ENCODE results near the gene REV3L.

Gene REV3L

DNA sequence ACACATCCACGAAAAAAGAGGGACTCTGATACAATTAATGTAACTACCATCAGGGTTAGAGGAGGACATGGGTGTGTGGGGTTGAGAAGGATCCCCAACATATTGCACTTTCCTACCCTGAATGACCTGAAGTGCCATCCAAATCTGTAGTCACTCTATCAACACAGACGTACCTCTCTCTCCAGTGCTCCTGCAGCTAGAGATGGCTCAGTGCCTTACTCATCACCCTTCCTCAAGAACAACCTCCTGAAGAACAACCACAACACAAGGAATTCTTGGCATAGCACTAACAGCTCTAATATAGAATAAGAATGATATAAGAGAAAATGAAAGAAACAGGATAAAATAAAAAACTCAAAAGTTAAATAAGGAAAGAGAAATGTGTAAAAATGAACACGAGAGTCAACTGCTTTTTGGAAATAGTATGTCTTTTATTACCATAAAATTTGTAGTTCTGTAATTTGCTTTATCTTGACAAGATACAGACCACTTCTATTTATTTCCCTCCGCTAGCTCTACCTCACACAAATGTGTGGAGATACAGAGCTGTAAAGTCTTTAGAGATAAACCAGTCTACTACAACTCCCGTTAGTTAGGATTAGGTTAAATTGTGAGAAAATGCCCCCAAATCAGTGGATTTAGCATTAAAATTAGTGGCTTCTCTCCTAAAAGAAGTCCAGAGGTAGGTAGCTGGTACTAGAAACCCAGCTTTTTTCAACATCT, 63.9 kb downstream of the REV3L start:
- DNase-seq (ENCODE audit: low spot score), result no peak

DNA sequence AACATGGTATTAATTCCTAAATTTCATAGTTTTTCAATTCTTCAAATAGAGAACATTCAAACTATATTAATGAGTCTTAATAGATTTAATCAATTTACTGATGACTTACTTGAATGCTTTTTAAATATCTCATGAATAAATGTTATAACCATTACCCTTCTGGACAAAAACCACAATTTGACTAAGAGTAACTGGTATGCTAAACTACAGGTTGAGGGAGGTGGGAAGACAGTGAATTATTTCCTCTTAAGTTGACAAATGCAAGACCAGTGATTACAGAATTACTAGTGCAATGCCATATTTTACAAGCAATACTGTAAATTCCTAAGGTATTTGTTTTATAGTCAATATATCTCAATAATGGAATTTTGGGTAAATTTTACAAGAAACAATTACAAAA, 65.1 kb downstream of the REV3L start:
- no peak for DNase-seq (ENCODE audit: low spot score)

DNA sequence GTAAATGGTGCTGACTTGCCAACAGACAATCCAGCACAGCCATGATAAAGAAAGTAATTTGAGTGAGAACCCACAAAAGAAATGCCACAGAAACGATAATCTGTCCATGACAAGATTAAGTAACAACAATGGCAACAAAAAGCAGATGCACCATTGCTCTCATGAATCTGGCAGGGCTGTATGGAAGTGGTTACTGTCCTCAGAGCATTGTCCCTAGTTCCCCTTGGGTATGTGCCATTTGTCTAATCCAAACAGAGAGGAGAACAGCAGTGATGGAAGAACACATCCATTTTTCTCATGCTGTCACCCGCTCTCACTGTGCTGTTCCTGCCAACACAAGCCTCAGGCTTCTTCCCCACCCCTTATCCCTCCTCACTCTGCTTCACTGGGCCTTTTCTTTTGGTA, 65.8 kb downstream of the REV3L start:
- DNase-seq (ENCODE audit: low spot score), result no peak

DNA sequence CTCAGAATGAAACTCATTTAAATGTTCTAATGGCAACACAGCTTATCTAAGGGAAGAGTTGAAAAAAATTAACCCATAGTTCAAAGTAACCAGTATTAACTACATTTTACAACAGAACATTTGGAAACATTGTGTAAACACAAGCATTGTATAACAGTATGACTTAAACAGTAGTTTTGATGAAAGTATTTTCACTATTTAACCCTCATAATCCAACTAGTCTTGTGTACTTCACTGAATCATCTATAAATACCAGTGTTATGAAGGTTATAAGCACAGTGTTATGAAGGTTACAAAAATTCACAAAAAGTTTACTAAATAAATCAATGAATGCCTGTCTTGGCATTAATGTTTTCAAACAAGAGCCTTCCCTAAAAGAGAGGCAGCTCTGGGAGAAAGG, 66.5 kb downstream of the REV3L start:
- DNase-seq (ENCODE audit: low spot score), result no peak

DNA sequence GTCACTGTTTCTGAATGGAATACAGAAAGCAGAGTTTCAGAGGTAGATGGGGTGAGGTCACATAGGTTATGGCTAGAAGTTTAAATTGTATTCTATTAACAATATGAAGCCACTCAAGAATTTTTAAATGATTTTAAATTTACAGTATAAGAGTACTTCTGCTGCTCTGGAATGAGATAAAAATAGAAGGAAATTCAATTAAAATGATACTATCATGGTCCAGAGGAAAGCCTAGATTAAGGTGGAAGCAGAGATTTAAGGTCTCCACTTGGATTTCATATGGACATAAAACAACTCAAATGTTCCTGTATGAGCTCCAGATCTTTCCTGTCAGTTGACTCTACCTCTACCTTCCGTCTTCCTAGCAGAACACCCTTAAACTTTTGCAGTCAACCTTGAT, 68.6 kb downstream of the REV3L start:
- no peak for DNase-seq (ENCODE audit: low spot score)

DNA sequence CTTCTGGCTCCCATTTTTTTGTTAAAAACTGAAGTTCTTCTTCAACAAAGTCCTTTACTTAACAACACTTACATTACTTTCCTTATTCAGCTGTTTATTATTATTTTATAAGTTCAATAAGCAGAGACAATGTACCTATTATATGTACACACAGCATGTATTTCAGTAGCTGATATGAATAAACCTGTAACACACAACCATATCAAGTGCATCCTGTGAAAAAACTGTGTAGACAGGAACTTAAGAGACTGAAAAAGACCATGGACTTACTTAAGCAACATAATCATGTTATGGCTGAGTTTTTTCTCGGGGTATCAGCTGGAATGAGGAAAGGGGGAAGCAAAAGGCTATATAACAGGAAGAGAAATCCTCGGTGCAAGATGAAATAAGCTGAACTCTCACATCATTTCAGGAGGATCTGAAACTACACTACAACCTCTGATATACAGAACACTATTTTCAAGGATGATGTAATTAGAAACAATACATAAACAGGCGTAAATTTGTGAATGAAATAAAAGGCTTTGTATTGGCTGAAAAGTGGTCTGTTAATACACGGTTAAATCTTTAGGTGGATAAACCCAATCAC, 70.9 kb downstream of the REV3L start:
- no peak for DNase-seq (ENCODE audit: low spot score)

DNA sequence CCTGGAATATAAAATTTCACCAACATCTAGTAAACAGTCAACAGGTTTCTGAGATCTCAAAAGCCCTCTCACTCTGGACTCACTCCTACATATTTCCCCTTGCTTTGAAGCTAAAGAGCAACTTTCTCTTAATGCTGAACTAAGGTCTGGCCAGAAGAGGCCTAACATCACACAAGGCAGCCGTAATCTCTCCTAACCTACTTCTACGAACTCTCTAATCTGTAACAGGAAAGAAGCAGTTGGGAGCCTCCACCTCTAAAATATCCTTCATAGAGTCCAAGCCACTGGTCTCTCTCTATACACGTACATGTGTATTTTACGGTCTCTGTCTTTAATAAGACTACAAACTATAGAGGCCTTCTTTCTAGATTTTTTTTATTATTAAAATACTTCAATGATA, 72.0 kb downstream of the REV3L start:
- no peak for DNase-seq (ENCODE audit: low spot score)

DNA sequence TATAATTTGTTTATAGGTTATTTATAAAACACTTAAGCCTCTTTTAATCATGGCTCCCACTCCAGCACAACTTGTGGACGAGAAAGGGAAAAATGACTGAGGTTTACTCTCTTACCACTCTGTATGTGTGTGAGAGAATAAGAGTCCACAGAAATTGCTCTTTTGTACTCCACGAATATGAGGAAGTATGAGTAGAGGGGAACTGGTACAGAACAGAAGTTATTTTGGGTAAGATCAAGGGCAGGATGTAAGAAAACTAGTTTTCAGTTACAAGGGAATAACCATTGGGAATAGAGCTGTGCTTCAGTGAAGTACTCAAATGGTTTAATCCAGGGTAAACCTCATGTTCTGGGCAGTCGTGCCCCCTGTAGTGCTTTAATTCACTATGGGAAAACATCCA, 72.6 kb downstream of the REV3L start:
- DNase-seq (ENCODE audit: low spot score), result no peak

DNA sequence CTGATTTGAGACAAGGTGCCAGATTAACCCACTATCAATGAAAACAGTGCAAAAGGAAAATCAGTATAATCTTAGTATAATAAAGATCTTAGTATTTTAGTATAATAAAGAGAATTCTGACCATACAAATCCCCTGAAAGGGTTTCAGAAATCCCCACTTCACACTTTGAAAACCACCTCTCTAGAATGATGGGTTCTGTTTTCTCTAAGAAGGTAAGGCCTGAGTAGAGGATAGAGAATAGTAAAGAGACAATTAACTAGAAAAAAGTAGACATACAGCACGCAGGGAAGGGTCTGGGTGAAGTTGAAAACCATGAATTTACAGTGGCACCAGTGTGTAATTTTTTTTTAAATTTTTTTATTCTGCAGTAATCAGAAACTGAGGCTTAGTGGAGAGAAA, 73.6 kb downstream of the REV3L start:
- no peak for DNase-seq (ENCODE audit: low spot score)

DNA sequence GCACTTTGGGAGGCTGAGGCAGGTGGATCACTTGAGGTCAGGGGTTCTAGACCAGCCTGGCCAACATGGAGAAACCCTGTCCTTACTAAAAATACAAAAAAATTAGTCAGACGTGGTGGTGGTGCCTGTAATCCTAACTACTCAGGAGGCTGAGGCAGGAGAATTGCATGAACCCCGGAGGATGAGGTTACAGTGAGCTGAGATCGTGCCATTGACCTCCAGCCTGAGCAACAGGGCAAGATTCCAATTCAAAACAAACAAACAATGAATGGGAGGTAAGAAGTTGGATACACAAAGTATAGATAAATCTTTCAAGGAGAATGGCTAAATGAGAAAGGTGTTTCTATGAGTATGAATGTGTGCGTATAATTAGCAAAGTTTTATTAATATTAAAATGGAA, 75.3 kb downstream of the REV3L start:
- no peak for DNase-seq (ENCODE audit: low spot score)

DNA sequence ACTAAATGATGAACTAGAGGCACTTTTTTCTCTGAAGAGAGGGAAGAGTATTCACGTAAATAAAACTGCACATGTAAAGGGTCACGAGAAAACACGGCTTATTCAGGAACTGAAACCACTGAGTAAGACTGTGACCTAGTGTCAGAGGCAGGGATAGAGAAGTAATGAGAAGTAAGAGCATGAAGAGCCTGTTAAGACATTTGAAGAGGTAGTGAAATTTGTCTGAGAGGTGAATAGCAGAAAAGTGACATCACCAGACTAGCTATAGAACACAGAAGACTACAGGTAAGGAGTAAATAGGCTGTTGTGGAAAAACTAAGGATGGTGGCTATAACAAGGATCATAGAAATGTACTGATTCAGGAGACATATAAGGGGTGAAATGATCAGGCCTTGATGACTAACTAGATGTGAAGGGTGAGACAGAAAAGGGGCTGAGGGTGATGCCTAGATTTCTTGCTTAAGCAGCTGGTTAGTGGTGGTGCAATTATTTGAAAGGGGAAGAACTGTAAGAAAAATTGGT, 76.8 kb downstream of the REV3L start:
- no peak for DNase-seq (ENCODE audit: low spot score)

DNA sequence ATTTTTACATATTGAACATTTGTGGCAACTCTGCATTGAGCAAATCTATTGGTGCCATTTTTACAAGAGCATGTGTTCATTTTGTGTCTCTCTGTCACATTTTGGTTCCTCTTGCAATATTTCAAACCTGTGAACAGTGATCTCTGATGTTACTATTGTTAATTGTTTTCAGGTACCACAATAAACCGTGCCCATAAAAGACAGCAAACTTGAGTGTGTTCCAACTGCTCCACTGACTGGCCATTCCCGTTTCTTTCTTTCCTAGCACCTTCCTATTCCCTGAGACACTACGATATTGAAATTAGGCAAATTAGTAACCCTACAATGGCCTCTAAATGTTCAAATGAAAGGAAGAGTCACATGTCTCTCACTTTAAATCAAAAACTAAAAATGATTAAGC, 79.6 kb downstream of the REV3L start:
- no peak for DNase-seq (ENCODE audit: low spot score)

DNA sequence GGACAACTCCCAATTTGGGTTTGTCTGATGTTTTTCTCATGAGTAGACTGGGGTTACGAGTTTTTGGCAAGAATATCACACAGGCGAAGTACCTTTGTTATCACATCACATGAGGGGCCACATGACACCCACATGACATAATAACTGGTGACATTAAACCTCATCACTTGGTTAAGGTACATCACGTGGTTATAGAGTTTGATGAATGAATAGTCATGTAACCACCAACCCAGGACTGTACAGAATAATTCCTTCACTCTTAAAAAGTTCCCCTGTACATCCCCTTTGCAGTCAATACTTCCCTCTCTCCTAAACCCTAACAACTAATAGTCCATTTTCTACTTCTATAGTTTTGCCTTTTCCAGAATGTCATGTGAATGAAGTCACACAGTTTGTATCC, 83.4 kb downstream of the REV3L start:
- no peak for DNase-seq (ENCODE audit: low spot score)

DNA sequence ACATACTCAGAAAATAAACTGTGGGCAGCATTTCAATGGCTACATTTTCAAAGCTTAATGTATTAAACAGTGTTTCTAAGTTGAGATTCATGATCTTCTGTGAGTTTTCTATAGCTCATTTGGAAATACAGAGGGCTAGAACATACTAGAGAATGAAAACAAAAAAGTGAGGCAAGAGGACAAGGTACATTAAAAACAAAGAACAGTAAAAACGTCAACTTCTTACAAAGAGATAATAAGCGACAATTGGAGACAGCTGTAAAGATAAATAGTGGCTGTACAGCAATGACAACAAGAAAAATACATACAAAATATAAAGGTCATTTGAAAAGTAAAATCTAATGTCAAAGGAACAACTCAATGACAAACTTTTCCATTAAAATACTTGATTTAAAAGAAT, 94.3 kb downstream of the REV3L start:
- DNase-seq (ENCODE audit: low spot score), result no peak

DNA sequence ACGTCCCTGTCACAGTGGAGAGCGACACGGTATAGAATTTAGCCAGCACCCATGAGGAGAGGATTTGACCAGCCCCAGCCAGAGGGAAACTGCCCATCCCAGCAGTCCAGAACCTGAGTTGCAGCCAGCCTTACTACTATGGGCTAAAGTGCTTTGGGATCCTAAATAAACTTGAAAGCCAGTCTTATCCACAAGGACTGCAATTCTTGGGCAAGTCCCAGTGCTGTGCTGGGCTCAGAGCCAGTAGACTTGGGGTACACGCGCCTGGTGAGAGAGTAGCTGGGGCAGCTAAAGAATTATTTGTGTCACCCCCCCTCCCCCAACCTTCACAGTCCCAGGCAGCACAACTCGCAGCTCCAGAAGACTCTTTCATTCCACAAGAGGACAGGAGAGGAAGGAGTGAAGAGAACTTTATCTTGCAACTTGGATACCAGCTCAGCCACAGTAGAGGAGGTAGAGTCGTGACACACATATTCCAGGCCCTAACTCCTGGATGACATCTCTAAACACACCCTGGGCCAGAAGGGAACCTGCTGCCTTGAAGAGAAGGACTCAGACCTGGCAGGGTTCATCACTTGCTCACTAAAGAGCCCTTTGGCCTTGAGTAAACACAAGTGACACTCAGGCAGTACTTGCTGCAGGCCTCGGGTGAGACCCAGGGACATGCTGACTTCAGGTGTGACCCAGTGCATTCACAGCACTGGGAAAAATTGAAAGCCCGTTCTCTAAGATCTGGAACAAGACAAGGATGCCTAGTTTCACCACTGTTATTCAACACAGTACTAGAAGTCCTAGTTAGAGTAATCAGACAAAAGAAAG, 100.3 kb downstream of the REV3L start:
- DNase-seq (ENCODE audit: low spot score), result no peak

DNA sequence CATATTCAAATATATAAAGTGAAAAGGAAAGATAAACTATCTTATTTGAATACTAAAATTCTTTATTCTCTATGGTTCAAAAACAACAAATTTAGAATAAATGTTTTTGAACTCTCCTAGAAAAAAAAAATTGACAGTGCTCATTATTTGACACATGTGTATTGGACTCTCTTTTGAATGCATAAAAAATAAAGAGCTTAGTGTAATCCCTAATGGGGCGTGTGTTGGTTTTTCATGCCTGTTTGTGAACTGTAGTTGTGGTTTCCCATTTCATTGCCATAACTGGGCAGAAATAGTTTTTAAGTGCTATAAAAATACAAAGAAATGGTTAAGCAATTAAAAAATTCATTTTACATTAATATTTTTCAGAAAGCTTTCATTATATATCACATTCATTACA, 101.3 kb downstream of the REV3L start:
- DNase-seq (ENCODE audit: low spot score), result no peak

DNA sequence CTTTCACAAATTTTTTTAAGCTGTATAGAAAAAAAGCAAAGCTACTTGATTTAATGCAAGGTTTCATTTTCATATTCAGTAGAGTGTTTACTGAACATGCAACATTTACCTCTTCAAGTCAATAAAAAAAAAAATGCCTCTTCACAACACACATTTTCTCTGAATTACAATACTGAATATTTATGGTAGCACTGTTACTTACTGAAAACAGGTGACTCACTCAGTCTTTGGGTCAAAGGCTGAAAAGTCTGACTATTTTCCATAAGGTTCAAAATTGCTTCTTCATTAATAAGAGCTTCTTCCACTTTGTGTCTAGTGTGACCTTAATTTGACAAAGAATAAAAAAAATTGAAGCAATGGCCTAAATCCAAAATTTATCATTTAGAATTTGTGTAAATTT, 101.9 kb downstream of the REV3L start:
- no peak for DNase-seq (ENCODE audit: low spot score)

DNA sequence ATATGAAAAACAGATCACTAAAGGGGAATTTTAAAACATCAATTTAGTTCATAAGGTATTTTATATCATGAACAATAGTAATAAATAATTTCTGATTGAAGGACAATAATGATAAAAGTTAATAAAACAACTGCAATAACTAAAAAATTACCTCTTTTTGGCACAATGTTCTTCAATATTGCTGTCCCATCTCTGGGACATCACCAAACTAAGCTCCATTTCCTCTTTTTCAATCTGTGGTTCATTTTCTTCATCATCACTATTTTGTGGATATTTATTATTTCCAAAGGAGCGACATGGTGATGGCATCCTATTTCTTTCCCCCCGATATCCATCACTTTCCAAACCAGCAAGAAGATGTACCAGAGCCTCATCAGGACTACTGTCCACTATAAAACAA, 103.2 kb downstream of the REV3L start:
- no peak for DNase-seq (ENCODE audit: low spot score)

DNA sequence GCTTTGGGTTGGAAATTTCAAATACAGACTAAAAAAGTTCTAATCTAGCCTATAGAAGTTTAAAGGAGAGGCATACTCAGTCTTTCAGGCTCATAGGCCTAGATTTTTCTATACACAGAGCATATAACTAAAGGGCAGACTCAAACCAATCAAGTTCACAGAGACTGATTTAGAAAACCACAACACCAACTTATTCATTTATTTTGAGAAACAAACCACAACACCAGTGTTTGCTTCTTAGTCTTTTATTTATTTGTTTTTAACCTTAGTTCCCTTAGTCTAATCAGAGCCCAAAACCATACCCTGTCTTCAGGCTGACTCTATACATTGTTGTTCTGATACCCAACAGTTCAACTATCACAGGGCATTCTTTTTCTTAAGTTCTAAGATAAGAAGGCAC, 103.7 kb downstream of the REV3L start:
- DNase-seq (ENCODE audit: low spot score), result no peak

DNA sequence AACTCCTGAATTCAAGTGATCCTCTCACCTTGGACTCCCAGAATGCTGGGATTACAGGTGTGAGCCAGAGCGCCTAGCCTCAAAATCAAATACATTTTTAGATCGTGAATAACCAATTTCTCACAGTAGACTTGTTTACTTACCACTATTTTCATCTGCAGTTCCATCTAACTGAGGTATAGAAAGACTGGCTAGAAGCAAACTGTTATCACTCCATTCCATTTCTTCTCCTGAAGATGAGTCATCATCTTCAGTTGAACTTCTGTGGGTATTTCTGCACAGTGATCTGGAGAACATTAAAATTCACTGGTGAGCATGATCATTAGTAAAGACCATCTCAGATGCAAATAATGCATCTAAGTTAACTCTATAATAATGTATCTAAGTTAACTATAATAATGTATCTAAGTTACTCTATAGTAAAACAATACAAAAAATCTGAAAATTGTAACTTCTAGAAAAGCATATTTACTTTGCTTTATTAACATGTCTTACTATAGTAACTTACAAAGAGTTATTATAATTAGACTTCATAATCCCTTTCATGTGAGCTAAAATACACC, 105.4 kb downstream of the REV3L start:
- no peak for DNase-seq (ENCODE audit: low spot score)

DNA sequence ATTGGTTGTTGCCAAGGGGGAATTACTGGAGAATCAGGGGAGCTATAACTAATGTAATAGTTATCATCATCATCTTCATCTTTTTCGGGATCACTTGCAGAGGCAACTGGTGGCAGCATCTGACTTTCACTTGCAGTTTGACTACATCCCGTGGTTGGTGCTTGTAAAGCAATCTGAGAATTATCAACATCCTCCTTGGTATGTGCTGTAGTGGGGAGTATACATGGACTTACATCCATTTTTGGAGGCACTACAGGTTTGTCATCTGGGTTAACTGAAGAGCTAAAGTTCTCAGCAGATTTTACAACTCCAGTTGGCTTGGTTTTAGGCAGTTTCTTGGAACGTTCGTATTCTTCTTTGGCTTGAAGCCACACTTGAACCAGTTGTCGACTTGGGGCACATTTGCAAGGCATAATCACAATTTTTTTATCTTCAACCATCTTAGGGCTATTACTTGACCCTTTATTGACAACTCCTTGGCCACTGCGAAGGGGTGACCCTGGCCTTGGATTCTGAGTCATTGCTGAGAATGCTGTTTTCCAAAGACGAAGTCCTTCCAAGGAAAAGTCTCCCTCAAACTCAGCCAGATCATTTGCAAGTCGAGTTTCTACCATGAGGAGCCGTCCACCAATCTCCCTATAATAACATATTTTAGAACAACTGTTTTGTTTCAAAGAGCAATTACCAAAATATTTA, 115.5 kb downstream of the REV3L start:
- DNase-seq (ENCODE audit: low spot score), result no peak

DNA sequence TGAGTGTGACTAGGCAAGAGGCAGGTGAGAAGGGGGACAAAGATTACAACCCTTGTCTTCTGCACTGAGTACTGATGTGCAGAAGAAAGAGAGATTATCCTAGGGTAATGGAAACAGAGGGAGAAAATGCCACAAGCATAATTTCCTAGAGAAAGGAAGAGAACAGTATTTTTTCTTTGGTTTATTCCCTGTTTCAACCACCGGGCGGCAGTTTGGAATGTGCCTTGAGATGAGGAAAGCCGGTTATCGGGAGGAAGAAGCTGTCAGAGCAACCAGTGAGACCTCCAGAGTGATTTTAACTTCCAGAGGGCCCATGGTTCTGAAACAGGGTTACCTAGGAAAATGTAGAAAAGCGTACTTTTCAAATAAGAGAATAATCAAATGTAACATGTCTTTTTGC, 121.4 kb downstream of the REV3L start:
- DNase-seq (ENCODE audit: low spot score), result no peak

Data from left forelimb (tissue), 1 donor.